Trophoblast cell (in vitro differentiated cells and primary cell): ENCODE results near the gene TM2D3.

Experiments used
- DNase-seq, 2 donors: peaks; one replicate each; pipeline ENCODE4 v3.0.0-alpha.2; 2016
- H2AFZ ChIP-seq: 2 replicates; pipeline ENCODE4 v1.6.1; 2013; ENCODE audit warnings: low read length, moderate library complexity, mild to moderate bottlenecking; ENCODE audit not compliant: insufficient read depth, poor library complexity
- H2AK5ac ChIP-seq: 2 replicates; pipeline ENCODE4 v1.6.1; 2013; ENCODE audit warnings: mild to moderate bottlenecking, low read length
- H2BK120ac ChIP-seq: 2 replicates; pipeline ENCODE4 v1.6.1; 2013; ENCODE audit warnings: low read length, mild to moderate bottlenecking, moderate library complexity; ENCODE audit not compliant: insufficient read depth, poor library complexity
- H2BK12ac ChIP-seq: 2 replicates; pipeline ENCODE4 v1.6.1; 2013; ENCODE audit warnings: mild to moderate bottlenecking, low read length, moderate library complexity
- H2BK5ac ChIP-seq: 2 replicates; pipeline ENCODE4 v1.6.1; 2013; ENCODE audit warnings: low read length, low read depth, moderate library complexity, mild to moderate bottlenecking; ENCODE audit not compliant: poor library complexity
- H3K14ac ChIP-seq: 2 replicates; pipeline ENCODE4 v1.6.1; 2013; ENCODE audit warnings: mild to moderate bottlenecking, low read length
- H3K18ac ChIP-seq: 2 replicates; pipeline ENCODE4 v1.6.1; 2013; ENCODE audit warnings: mild to moderate bottlenecking, low read length
- H3K23ac ChIP-seq: 2 replicates; pipeline ENCODE4 v1.6.1; 2013; ENCODE audit warnings: low read length
- H3K27ac ChIP-seq: 2 replicates; pipeline ENCODE4 v1.5.1; 2013; ENCODE audit warnings: low read depth, mild to moderate bottlenecking, inconsistent platforms, low read length, moderate library complexity
- H3K27me3 ChIP-seq: 2 replicates; pipeline ENCODE4 v1.6.1; 2013; ENCODE audit warnings: inconsistent platforms, mild to moderate bottlenecking, low read length, moderate library complexity; ENCODE audit not compliant: insufficient read depth
- H3K36me3 ChIP-seq, 2 experiments: 1 replicate in 1 of 2; 2 replicates in 1 of 2; pipeline ENCODE4 v1.6.1; 2013; ENCODE audit warnings: low read length in 2 of 2, mild to moderate bottlenecking in 2 of 2, moderate library complexity in 1 of 2; ENCODE audit not compliant: insufficient read depth in 2 of 2, control insufficient read depth in 1 of 2
- H3K4ac ChIP-seq: 2 replicates; pipeline ENCODE4 v1.6.1; 2013; ENCODE audit warnings: low read depth, mild to moderate bottlenecking, low read length, moderate library complexity
- H3K4me1 ChIP-seq, 2 experiments: 1 replicate in 1 of 2; 2 replicates in 1 of 2; pipeline ENCODE4 v1.6.1; 2013; ENCODE audit warnings: low read length in 2 of 2, mild to moderate bottlenecking in 2 of 2, moderate library complexity in 1 of 2; ENCODE audit not compliant: insufficient read depth in 2 of 2, control insufficient read depth in 1 of 2
- H3K4me2 ChIP-seq: 2 replicates; pipeline ENCODE4 v1.6.1; 2013; ENCODE audit warnings: inconsistent platforms, mild to moderate bottlenecking, low read length, moderate library complexity
- H3K4me3 ChIP-seq: 2 replicates; pipeline ENCODE4 v1.5.1; 2013; ENCODE audit warnings: mild to moderate bottlenecking, low read depth, low read length, inconsistent platforms
- H3K79me1 ChIP-seq: one replicate; pipeline ENCODE4 v1.6.1; 2013; ENCODE audit warnings: low read length
- H3K79me2 ChIP-seq: 2 replicates; pipeline ENCODE4 v1.6.1; 2013; ENCODE audit warnings: low read length, mild to moderate bottlenecking; ENCODE audit not compliant: control insufficient read depth, insufficient read depth, poor library complexity
- H3K9ac ChIP-seq: 2 replicates; pipeline ENCODE4 v1.6.1; 2013; ENCODE audit warnings: mild to moderate bottlenecking, low read length
- H3K9me3 ChIP-seq: 2 replicates; pipeline ENCODE4 v1.6.1; 2013; ENCODE audit warnings: low read depth, mild to moderate bottlenecking, control low read depth, inconsistent platforms, low read length; ENCODE audit not compliant: insufficient read depth
- H4K12ac ChIP-seq: 2 replicates; pipeline ENCODE4 v1.6.1; 2013; ENCODE audit warnings: low read depth, mild to moderate bottlenecking, low read length, moderate library complexity
- H4K8ac ChIP-seq: 2 replicates; pipeline ENCODE4 v1.6.1; 2013; ENCODE audit warnings: low read depth, mild to moderate bottlenecking, low read length, moderate library complexity
- H4K91ac ChIP-seq: one replicate; pipeline ENCODE4 v1.6.1; 2013; ENCODE audit warnings: low read depth, mild to moderate bottlenecking, low read length, moderate library complexity
- whole genome bisulfite sequencing: extraction: QIAGEN DNeasy Blood & Tissue Kit; methylation state at CpG from one replicate; pipeline ENCODE4 v1.1.7; 2013; ENCODE audit warnings: missing lambda C conversion rate; ENCODE audit not compliant: insufficient read length, insufficient coverage; ENCODE audit errors: extremely low coverage; 5-methylcytosine and 5-hydroxymethylcytosine counted together

TM2D3 gene

DNA sequence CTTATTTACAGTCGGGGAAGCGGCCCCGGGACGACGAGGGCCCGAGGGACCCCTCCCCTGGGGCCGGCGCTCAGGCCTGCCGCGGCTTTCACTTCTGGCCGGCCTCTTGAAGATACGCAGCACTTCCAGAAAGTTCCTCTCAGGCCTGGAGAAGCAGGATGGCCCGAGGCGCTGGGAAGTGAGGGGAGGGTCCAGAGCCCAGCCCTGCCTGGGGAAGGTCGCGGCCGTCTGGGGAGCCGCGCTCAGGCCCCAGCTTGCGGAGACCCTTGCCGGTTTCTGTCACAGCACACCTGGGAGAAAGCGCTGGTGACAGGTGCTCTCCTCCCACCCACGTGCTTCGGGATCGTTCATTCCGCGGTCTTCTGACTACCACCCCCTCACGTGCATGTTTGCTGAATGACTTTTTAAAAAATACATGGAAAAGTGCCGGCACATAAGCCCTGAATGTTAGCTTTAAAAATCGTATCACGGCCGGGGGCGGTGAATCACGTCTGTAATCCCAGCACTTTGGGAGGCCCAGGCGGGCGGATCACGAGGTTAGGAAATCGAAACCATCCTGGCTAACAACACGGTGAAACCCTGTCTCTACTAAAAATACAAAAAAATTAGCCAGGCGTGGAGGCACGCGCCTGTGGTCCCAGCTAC lies 727 bp upstream of the TM2D3 start:
- H3K4ac ChIP-seq, result peak overlapping the region; percentile 44
- peaks cover 11% of the 10 kb centered on the region for H3K79me1 ChIP-seq
- peak overlapping the region; percentile 98 for H3K14ac ChIP-seq

GRCh38 chr15:101651554-101652097 lies 555 bp downstream of the TM2D3 start:
- Histone ChIP-seq H3K9ac (peak overlapping the region; percentile 69), H3K27ac (peak overlapping the region; percentile 81), H3K4me2 (peak overlapping the region; percentile 90), H4K12ac (peak overlapping the region; percentile 92), H3K23ac (no peak overlapping the region), H2AFZ (peak overlapping the region; percentile 97), H2BK12ac (peak overlapping the region; percentile 35), H3K4me3 (peak overlapping the region; percentile 86), H2AK5ac (no peak overlapping the region), H3K36me3 (peaks cover 4 to 11% of the 10 kb centered on the region in 2 experiments), H3K4me1 (peaks cover 5 to 6% of the 10 kb centered on the region in 2 experiments), H3K14ac (peak overlapping the region; percentile 95), H3K27me3 (no peaks in the 10 kb centered on the region), H3K18ac (peak overlapping the region; percentile 95), H3K79me2 (peaks cover 9% of the 10 kb centered on the region), H4K91ac (peak overlapping the region; percentile 81), H3K79me1 (peaks cover 11% of the 10 kb centered on the region), H4K8ac (peak overlapping the region; percentile 94), H3K4ac (peak overlapping the region; percentile 75), H2BK5ac (peak overlapping the region; percentile 83), H3K9me3 (no peaks in the 10 kb centered on the region), H2BK120ac (peak overlapping the region; percentile 90)
- no peak for DNase-seq
- WGBS, result no CpG with 5 or more reads among the region's 32 CpGs

More for the DNA sequence above, 727 bp upstream of the TM2D3 start:
- H2BK12ac ChIP-seq, result no peak overlapping the region
- H3K79me2 ChIP-seq, result peaks cover 9% of the 10 kb centered on the region
- H3K9ac ChIP-seq, result peak overlapping the region; percentile 81
- H2AK5ac ChIP-seq, result peak overlapping the region; percentile 3
- H3K27ac ChIP-seq, result no peak overlapping the region
- H3K4me1 ChIP-seq, result peaks cover 5 to 6% of the 10 kb centered on the region in 2 experiments
- peak overlapping the region; percentile 100 for H4K8ac ChIP-seq
- WGBS, result no CpG with 5 or more reads among the region's 42 CpGs
- no peaks in the 10 kb centered on the region for H3K9me3 ChIP-seq
- H4K91ac ChIP-seq, result peak overlapping the region; percentile 59
- H3K36me3 ChIP-seq, result peaks cover 2 to 11% of the 10 kb centered on the region in 2 experiments
- peak overlapping the region; percentile 84 for H3K4me3 ChIP-seq
- H3K27me3 ChIP-seq, result no peaks in the 10 kb centered on the region
- no peak overlapping the region for H3K23ac ChIP-seq
- H2BK5ac ChIP-seq, result peak overlapping the region; percentile 52
- peak overlapping the region; percentile 91 for H3K18ac ChIP-seq
- H2BK120ac ChIP-seq, result peak overlapping the region; percentile 74
- H2AFZ ChIP-seq, result peak overlapping the region; percentile 80
- peak overlapping the region; percentile 91 for H4K12ac ChIP-seq
- no peak for DNase-seq
- peak overlapping the region; percentile 70 for H3K4me2 ChIP-seq

DNA sequence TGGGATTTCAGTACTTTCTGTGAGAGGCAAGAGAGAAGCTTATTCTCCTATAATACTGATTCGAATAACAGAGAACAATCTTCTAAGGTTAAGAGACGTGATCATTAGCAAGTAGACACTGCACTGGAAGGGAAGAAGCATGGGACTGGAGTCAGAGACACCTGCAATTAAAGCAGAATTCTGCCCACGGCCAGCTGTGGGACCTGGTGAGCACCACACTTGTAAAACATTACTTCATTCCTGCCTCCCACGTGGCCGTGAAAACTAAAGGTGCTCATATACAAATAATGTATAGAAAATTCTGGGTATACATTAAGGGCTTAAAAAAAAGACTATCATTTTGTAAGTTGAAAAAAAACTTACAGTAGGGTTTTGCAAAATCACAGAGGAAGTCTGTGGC lies 2.0 kb downstream of the TM2D3 start:
- no peak overlapping the region for H3K14ac ChIP-seq
- H3K36me3 ChIP-seq, result peaks cover 8 to 15% of the 10 kb centered on the region in 2 experiments
- peaks cover 11% of the 10 kb centered on the region for H3K79me1 ChIP-seq
- no peaks in the 10 kb centered on the region for H3K27me3 ChIP-seq
- no peak overlapping the region for H4K91ac ChIP-seq
- no peak overlapping the region for H2AFZ ChIP-seq
- H2AK5ac ChIP-seq, result no peak overlapping the region
- no peak overlapping the region for H3K4me2 ChIP-seq
- no peak overlapping the region for H2BK120ac ChIP-seq
- H3K9ac ChIP-seq, result no peak overlapping the region
- DNase-seq, result no peak
- peaks cover 9% of the 10 kb centered on the region for H3K79me2 ChIP-seq
- no peak overlapping the region for H3K4me3 ChIP-seq
- no peak overlapping the region for H3K23ac ChIP-seq
- no peak overlapping the region for H2BK12ac ChIP-seq
- no peak overlapping the region for H2BK5ac ChIP-seq
- H4K12ac ChIP-seq, result no peak overlapping the region
- H3K18ac ChIP-seq, result no peak overlapping the region
- peak overlapping the region; percentile 19 for H3K4ac ChIP-seq
- H3K27ac ChIP-seq, result no peak overlapping the region
- peaks cover 5 to 6% of the 10 kb centered on the region in 2 experiments for H3K4me1 ChIP-seq
- H3K9me3 ChIP-seq, result no peaks in the 10 kb centered on the region
- no peak overlapping the region for H4K8ac ChIP-seq
- no CpG with 5 or more reads among the region's 5 CpGs for WGBS

- Histone ChIP-seq H3K14ac (no peak overlapping the region), H3K23ac (no peak overlapping the region), H3K9me3 (no peaks in the 10 kb centered on the region), H2AFZ (no peak overlapping the region), H3K4ac (no peak overlapping the region), H3K9ac (no peak overlapping the region), H3K4me3 (no peak overlapping the region), H4K12ac (no peak overlapping the region), H2BK120ac (no peak overlapping the region), H3K4me1 (peaks cover 5 to 6% of the 10 kb centered on the region in 2 experiments), H3K4me2 (no peak overlapping the region), H2BK5ac (no peak overlapping the region), H2AK5ac (no peak overlapping the region), H3K18ac (no peak overlapping the region), H2BK12ac (no peak overlapping the region), H4K8ac (no peak overlapping the region), H3K79me1 (peaks cover 11% of the 10 kb centered on the region), H4K91ac (no peak overlapping the region), H3K27me3 (no peaks in the 10 kb centered on the region), H3K36me3 (peaks cover 15 to 26% of the 10 kb centered on the region in 2 experiments), H3K27ac (no peak overlapping the region), H3K79me2 (peaks cover 9% of the 10 kb centered on the region)
- no CpG with 5 or more reads among the region's 6 CpGs for WGBS
- no peak for DNase-seq
These were observed 3.8 kb downstream of the TM2D3 start for GRCh38 chr15:101648356-101648755.
